Measurements from ENCODE around the gene NDC80. TPM values are rescaled to one million over a fixed set of nuclear protein-coding genes. Genes with fewer than 3 reads are reported as not detected.

The NDC80 gene
- total RNA-seq, 2 experiments from 2014 or later: 81.3 to 82.2 TPM

DNA sequence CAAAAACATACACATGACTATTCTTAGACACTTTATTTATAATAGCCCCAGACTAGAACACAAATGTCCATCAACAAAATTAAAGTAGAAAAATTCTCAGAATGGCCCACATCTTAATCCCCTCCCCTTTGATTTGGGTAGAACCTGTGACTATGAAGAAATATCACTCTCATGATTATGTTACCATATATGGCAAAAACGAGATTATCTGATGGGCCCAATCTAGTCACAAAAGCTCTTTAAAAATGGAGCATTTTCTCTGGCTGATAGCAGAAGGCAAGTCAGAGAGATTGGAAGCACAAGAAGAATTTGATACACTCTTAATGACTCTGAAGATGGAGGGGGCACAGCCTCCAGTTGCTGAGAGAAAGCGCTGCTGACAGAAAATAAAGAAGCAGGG is 39.6 kb upstream of the NDC80 start:
- no peaks in the 10 kb centered on the region for H3K4me1 Mint-ChIP-seq (ENCODE audit: low read depth)
- ATAC-seq (no peak), DNase-seq (no peak)
- TF ChIP-seq, protein P1, sequence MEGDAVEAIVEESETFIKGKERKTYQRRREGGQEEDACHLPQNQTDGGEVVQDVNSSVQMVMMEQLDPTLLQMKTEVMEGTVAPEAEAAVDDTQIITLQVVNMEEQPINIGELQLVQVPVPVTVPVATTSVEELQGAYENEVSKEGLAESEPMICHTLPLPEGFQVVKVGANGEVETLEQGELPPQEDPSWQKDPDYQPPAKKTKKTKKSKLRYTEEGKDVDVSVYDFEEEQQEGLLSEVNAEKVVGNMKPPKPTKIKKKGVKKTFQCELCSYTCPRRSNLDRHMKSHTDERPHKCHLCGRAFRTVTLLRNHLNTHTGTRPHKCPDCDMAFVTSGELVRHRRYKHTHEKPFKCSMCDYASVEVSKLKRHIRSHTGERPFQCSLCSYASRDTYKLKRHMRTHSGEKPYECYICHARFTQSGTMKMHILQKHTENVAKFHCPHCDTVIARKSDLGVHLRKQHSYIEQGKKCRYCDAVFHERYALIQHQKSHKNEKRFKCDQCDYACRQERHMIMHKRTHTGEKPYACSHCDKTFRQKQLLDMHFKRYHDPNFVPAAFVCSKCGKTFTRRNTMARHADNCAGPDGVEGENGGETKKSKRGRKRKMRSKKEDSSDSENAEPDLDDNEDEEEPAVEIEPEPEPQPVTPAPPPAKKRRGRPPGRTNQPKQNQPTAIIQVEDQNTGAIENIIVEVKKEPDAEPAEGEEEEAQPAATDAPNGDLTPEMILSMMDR (IDR thresholded peaks at IDR 0.05): no peak
- H3K27ac Mint-ChIP-seq: no peak overlapping the region
- H3K27me3 Mint-ChIP-seq: no peaks in the 10 kb centered on the region
- intact Hi-C loops (cut with micrococcal nuclease): no loop called here
- peaks cover 10% of the 10 kb centered on the region for H3K36me3 Mint-ChIP-seq (ENCODE audit: low read depth)
- H3K9me3 Mint-ChIP-seq: no peaks in the 10 kb centered on the region
- CTCF ChIA-PET: interaction anchor here (0.8 to 2.3 kb wide), 4 partner anchors 10 to 425 kb away, joined by 3 to 8 read pairs (median 4); no protein-coding TSS in a partner anchor
- H3K4me3 Mint-ChIP-seq: no peak overlapping the region
- POLR2A ChIA-PET: no interaction called here

DNA sequence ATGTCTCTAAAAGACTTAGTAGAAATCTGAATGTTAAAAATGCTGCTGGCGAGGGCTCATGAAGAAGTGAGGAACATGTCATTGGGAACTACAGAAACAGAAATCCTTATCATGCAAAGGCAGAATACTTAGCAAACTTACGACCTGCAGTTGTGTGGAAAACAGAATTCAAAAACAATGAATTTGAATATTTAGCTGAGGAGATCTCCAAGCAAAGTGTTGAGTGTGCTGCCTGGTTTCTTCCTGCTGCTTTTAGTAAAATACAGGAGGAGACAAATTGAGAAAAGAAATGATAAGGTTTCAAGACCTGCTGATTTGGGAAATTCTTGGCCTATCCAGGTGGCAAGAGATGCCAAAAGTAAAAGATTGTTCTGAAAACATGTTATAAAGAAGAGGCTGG is 38.6 kb upstream of the NDC80 start:
- CTCF ChIA-PET: interaction anchor here (1.1 kb wide), 1 partner anchor 14 kb away, joined by 3 read pairs; no protein-coding TSS in a partner anchor
- POLR2A ChIA-PET: no interaction called here
- no peak for ATAC-seq

DNA sequence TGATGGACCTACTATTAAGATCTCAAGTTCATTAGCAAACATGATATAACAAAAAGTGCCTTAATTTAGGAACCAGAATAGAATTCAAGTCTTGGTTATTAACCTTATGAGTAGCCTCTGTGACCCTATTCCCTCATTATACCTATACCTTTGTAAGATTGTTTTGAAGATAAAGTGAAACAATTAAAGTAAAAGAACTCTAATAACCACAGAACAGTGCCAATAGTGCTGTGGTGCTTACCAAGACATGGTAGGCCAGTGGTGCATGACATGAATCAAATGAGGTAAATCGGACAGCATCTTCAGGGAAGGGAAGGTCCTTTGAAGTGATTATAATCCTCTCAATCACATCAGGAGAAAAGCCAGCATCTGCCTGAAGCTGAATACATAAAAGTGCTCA is 36.5 kb upstream of the NDC80 start:
- Mint-ChIP-seq H3K27me3 (no peaks in the 10 kb centered on the region), H3K4me3 (no peak overlapping the region), H3K4me1 (ENCODE audit: low read depth) (no peaks in the 10 kb centered on the region), H3K36me3 (ENCODE audit: low read depth) (peaks cover 12% of the 10 kb centered on the region), H3K27ac (no peak overlapping the region), H3K9me3 (no peaks in the 10 kb centered on the region)
- POLR2A ChIA-PET: no interaction called here
- DNase-seq: no peak
- TF ChIP-seq, protein P1 (IDR thresholded peaks at IDR 0.05): no peak
- intact Hi-C loops (cut with micrococcal nuclease): loop anchor here (5.0 kb wide), 1 partner anchor 423 kb away; no protein-coding TSS in a partner anchor
- no peak for ATAC-seq
- CTCF ChIA-PET: no interaction called here

More for the DNA sequence above, 38.6 kb upstream of the NDC80 start:
- TF ChIP-seq, protein P1 (IDR thresholded peaks at IDR 0.05): no peak
- Mint-ChIP-seq H3K27ac (no peak overlapping the region), H3K27me3 (no peaks in the 10 kb centered on the region), H3K4me1 (ENCODE audit: low read depth) (no peaks in the 10 kb centered on the region), H3K4me3 (no peak overlapping the region), H3K36me3 (ENCODE audit: low read depth) (peaks cover 10% of the 10 kb centered on the region), H3K9me3 (no peaks in the 10 kb centered on the region)
- no peak for DNase-seq
- intact Hi-C loops (cut with micrococcal nuclease): no loop called here

DNA sequence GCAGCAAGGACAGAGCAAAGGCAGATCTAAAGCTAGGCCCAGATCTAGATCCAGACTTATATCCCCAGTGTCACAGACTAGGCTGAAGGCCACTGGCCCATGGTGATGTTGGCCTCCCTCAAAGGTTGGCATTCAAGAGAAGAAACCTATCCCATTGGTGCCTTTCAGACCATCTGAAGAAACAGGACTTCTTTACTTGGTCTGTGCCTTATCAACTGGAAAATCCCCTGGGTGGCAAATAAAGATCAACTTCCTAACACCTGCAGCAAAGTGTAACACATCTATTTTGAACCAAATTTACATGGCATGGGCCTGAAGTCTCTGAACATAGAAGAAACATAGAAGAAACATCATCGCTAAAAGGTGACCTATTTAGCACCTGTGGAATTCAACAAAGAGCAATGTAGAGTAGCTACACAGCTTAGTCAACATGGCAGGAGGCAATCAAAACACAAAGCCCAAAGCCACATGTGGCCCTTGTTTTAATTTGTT is 35.9 kb upstream of the NDC80 start:
- CTCF ChIA-PET: no interaction called here
- TF ChIP-seq, protein P1 (IDR thresholded peaks at IDR 0.05): no peak
- POLR2A ChIA-PET: no interaction called here
- Mint-ChIP-seq H3K4me3 (no peak overlapping the region), H3K27me3 (no peaks in the 10 kb centered on the region), H3K9me3 (no peaks in the 10 kb centered on the region), H3K27ac (no peak overlapping the region), H3K4me1 (ENCODE audit: low read depth) (no peaks in the 10 kb centered on the region), H3K36me3 (ENCODE audit: low read depth) (peaks cover 12% of the 10 kb centered on the region)
- ATAC-seq: no peak
- intact Hi-C loops (cut with micrococcal nuclease): loop anchor here (5.0 kb wide), 1 partner anchor 423 kb away; no protein-coding TSS in a partner anchor
- no peak for DNase-seq

DNA sequence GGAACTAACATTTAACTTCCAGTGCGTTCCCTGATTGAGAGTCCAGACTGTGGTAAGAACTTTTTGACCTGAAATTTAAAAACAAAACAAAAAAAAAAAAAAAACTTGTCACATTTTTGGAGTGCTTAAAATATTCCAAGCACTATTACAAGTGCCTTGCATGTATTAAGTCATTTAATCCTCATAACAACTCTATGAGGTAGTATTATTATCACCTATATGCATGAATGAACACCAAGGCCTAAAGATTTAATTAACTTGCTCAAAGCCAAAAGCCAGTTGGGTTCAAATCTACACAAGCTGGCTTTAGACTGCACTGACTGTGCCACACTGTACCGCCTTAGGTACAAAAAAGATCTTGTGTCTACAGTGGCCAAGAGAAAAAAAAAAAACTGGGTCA is 35.3 kb upstream of the NDC80 start:
- ChIA-PET POLR2A (interaction anchor here (1.0 kb wide), 1 partner anchor 12 kb away, joined by 3 read pairs; no protein-coding TSS in a partner anchor), CTCF (no interaction called here)
- intact Hi-C loops (cut with micrococcal nuclease): loop anchor here (5.0 kb wide), 1 partner anchor 424 kb away; no protein-coding TSS in a partner anchor
- no peak overlapping the region for H3K27ac Mint-ChIP-seq
- TF ChIP-seq, protein P1 (IDR thresholded peaks at IDR 0.05): no peak
- H3K27me3 Mint-ChIP-seq: no peaks in the 10 kb centered on the region
- no peaks in the 10 kb centered on the region for H3K9me3 Mint-ChIP-seq
- ATAC-seq: no peak
- H3K4me3 Mint-ChIP-seq: no peak overlapping the region
- peaks cover 12% of the 10 kb centered on the region for H3K36me3 Mint-ChIP-seq (ENCODE audit: low read depth)
- no peak for DNase-seq
- no peaks in the 10 kb centered on the region for H3K4me1 Mint-ChIP-seq (ENCODE audit: low read depth)

Data from activated CD8-positive, alpha-beta T cell treated with anti-CD3 and anti-CD28 coated beads for 36 hours (primary cell).